Activated CD4-positive, CD25-positive, alpha-beta regulatory T cell (primary cell): ENCODE measurements around the gene UCMA.

Experiments
- DNase-seq, 4 experiments: peaks; one replicate each; lab custom pipeline; 2025; lab: John Stamatoyannopoulos, UW

Gene UCMA

DNA sequence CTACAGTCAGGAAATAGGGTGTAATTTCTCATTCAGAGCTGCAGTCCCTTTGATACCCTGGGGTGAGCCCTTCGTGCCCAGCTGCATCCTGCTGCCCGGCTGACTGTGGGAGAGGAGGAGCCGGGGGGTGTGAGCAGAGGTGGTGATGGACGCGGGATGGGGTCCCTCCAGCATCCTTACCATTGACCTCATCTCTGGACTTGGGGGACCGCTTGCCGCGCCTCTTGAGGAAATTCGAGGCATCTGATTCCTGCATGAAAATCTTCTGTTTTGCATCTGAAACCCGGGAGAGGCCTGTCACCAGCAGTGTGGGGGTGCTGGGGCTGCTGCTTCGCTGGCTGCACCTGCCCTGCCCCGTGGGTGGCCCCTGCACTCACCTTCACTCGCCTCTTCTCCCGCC lies 816 bp downstream of the UCMA start:
- no peak for DNase-seq

DNA sequence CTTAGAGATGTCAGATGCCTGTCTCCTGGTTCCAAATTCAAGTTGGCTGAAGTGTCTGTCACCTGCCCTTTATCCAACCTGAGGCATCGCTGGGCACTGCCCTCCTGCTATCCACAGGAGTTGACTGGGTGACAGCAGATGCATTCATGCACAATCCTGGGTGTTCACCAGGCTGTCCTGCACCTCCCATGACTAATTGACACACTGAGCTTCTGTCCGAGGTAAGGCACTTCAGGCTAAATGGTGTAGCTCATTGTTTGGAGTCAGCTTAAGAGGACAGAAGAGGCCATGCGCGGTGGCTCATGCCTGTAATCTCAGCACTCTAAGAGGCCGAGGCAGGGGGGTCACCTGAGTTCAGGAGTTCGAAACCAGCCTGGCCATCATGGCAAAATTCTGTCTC lies 2.4 kb downstream of the UCMA start:
- DNase-seq, result no peak

DNA sequence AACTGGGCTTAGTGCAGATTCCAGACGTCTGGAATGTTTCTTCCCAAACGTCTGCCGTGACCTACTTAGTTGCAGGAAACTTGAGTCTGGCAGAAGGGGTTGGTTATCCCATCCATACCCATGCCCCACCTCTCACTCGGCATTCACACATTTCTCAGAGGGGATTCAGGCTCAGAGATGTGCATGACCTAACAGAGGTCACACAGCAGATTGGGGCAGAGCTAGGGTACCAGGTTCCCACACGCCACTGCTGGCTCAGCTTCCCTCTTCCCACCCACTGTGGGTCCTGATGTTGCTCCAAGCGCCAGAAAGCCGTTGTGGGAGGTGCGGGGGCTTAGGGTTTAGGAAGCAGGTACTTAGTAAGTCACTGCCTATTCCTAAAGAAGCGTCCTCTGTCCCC lies 3.0 kb downstream of the UCMA start:
- DNase-seq, result no peak

DNA sequence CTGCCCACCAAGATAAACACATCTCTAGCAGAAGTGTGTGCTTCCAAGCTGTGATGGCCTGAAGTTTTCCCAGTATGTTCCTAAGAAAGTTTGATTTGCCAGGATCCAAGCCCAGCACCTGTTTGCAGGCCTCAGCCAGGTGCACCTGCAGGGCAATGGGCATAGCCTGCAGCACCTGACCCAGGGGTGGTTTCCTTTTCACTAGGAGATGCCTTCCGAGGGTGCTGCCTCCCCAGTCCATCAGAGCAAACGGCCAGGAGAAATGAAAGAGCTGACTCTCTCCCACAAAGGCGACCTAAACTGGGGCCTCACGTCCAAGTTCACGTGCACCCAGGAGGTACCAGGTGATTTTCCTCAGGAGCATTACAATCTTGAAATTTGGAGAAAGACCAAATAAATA lies 7.1 kb downstream of the UCMA start:
- no peak for DNase-seq

DNA sequence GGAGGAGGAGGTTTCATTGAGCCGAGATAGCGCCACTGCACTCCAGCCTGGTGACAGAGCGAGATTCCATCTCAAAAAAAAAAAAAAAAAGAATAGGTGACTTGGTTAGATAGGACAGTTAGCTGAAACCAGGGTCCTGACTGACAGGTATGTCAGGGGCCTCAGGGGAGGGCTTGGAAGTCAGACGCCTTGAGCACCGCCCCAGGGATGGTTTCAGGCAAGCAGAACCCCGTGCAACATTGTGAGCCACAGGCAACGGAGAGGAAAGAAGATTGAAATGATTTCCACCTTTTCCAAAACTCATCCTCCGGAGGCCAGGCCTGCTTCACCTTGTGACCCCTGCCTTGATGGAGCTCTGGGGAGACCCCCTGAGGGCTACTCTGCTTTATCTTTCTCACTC lies 8.6 kb downstream of the UCMA start:
- no peak for DNase-seq

DNA sequence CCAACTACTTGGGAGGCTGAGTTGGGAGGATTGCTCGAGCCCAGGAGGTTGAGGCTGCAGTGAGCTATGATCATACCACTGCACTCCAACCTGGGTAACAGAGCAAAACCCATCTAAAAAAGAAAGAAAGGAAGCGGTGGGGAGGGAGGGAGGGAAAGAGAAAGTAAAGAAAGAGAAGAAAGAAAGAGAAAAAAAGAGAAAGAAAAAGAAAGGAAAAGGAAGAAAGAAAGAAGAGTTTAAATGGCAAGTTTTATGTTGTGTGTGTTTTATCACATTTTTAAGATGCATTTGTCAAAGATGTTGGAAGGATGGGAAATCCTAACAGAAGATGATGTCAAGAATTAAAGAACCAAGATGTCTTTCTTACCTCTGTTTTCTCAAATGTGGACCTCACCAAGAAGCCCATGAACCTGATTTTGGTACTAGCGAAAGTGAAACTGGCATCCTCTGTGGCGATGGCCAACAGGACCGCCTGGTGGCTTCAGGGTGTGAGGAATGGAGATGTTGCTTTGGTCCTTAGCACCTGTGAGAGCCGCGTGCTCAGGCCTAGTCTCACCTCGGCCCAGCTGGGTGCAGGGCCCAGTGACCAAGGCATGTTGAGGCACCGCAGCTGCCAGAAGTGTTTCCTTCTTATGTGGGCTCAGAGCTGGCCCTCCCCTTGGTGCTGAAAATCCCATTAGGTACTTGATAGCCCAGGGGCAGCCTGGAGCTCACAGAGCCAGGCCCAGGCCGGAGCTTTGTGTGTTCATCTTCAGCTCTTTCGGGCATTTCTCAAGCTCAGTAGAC lies 9.8 kb downstream of the UCMA start:
- DNase-seq, result no peak

DNA sequence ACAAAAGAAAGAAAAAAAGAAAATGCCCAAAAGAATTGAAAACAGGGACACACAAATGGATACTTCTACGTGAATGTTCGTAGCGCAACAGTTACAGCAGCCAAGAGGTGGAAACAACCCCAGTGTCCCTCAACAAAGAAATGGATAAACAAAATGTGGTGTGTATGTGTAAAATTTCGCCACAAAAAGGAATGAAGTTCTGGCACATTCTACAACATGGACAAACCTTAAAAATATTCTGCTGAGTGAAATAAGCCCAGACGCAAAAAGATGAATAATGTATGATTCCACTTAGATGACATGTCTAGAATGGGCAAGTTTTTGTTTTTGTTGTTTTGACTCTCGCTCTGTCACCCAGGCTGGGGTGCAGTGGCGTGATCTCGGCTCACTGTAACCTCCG lies 10.9 kb downstream of the UCMA start:
- DNase-seq, result no peak

DNA sequence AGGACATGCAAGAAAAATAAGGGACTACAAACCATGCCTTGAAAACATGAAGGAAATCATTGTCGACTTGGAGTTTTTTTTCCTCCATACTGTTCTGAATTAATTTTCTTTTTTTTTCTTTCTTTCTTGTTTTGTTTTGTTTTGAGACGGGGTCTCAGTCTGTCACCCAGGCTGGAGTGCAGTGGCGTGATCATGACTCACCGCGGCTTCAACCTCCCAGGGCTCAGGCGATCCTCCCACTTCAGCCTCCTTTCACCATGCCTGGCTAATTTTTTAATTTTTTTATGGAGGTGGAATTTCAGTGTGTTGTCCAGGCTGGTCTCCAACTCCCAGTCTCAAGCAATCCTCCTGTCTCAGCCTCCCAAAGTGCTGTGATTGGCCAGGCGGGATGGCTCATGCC lies 11.6 kb downstream of the UCMA start:
- no peak for DNase-seq

DNA sequence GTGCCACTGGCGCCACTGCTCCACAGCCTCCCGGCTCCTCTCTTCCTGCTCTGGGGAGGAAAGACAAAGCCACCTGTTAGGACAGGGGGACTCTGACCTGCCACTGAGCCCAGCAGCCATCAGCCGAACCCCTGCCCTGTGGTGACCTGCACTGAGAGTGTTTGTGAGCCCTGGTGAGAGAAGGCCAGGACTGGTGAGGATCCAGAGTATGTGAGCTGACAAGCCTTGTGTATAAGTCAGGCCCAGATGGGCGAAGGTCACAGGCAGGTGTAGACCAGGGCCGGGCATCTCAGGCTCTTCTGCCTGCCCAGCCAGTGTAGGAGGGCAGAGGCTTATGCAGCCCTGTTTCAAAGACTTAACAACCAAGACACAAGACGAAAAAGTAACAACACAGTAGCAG lies 12.0 kb downstream of the UCMA start:
- DNase-seq, result no peak

DNA sequence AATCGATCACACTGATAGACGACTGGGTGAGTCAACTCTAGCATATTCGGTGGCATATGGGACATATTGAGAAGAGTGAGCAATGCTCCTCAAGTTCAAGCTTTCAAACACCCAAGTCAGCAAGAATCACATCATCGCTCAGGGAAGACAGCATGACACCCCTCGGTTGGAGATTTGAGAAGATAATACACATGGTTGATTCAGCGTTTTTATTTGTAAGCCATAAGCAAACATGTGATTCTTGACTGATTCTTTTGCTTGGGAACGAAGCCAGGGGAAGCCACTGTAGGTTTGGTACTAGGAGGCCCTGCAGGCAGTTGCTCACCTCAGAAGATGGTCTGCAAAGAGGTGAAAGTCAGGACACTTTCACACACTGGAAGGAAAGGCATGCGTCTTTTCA lies 12.6 kb downstream of the UCMA start:
- DNase-seq, result no peak

DNA sequence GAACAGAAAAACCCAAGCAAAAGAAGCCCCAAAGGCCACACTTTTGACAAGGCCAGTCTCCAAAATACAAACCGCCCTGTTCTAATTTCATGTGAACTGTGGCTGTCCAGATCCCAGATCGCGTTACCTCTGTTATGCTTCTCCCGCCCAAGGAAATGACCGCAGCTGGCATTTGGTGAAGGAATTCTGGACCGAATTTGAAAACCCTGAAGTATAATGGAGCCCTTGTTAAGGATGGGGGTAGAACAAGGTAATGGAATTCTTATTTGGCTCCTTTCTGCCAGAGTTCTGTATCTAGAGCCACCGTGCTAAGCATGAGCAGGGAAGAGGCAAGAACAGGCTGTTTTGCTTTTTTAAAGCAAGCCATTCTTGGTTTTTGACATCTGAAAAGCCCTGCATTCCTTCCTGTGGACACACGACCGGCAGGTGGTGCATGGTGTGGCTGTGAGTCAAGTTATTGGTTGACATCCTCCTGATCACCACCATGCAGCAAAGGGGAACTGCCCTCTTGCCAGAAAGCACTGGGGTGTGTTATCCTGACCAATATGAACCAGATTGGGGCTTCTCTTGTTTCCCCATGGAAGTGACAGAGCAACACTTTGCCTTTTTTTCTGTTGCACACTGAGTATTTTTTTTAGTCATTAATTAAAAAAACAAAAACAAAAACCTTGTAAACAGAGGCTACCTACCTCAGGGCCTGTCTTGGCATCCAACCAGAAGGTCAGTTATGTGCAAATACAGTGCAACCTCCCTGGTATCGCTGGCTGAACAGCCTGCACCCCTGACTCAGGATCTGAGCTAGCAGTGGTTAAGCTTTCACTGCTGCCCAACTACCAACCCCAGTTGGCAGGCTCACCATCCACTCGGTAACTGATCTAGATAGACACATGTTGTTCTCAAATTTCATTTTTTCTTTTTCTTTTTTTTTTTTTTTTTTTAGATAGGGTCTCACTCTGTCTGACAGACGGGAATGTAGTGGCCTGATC lies 14.2 kb downstream of the UCMA start:
- DNase-seq, result no peak

DNA sequence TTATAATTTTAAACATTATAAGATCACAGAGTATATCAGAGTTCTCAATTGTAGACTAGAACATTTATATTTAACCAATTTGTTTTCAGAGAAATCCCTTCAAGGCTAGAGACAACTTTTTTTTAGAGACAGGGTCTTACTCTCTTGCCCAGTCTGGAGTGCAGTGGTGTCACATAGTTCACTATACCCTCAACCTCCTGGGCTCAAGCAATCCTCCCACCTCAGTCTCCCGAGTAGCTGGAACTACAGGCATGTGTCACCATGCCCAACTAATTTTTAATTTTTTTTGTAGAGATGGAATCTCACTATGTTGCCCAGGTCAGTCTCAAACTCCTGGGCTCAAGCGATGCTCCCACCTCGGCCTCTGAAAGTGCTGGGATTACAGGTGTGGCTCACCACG lies 15.3 kb downstream of the UCMA start:
- no peak for DNase-seq

DNA sequence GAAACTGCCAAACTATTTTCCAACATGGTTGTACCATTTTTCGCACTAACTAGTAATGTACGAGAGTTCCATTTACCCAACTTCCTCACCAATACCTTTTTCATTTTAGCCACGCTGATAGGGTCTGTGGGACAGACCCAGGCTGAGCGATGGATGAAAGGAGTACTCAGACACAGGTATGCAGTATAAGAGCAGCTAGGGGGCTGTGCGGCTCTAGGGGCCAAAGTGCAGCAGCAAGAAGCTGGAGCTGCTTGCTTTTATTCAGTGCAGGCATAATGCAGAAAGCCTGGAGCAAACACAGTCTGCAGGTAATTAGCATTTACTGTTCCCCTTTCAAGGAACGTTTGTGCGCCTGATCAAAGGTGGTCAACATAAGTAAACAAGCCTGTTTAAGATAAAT lies 21.0 kb downstream of the UCMA start:
- DNase-seq, result no peak

DNA sequence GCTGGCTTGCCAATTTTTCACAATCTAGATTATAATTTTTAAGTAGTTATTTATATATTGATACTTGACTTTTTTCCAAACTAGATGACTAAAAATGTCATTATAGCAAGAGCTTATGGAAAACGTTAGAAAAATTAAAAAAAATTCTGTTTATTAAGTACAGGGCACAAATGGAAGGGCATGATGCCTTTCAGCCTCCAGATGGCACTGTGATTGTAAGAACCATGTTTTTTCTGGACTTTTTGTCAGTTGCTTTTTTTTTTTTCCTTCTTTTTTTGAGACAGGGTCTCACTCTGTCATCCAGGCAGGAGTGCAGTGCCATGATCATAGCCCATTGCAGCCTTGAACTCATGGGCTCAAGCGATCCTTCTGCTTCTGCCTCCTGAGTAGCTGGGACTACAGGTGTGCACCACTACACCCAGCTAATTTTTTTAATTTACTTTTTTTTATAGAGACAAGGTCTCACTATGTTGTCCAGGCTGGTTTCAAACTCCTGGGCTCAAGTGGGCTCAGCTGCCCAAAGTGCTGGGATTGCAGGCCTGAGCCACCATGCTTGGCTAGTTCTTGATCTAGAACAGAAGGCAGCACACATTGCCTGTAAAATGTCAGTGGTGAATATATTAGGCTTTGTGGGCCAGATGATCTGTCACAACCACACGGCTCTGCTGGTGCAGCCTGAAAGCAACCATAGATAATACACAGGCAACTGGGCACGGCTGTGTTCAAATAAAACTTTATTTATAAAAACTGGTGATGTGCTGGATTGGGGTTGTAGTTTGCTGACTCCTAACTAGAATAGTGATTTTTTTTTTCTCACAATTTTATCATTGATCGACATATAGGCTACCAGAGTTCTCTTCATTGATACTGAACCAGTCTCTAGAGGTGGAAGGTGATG lies 27.4 kb downstream of the UCMA start:
- DNase-seq, result no peak

DNA sequence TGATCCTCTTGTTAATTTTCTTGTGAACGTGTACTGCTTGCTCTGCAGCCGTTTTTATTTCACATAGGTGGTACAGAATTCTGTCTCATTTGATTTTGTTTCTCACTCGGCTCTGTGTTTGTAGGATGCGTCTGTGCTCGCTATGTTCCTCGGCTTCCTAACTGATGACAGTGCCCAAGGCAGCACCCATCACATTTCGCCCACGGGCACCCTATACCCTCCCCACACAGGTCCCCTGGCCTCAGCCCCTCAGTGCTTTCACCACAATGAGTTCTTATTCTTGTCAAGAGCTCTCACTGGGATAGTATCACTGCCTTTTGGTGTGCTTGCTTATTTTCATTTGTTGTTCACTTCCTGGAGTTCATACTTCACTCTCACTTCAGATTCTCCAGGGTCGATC lies 28.1 kb downstream of the UCMA start:
- DNase-seq, result no peak

DNA sequence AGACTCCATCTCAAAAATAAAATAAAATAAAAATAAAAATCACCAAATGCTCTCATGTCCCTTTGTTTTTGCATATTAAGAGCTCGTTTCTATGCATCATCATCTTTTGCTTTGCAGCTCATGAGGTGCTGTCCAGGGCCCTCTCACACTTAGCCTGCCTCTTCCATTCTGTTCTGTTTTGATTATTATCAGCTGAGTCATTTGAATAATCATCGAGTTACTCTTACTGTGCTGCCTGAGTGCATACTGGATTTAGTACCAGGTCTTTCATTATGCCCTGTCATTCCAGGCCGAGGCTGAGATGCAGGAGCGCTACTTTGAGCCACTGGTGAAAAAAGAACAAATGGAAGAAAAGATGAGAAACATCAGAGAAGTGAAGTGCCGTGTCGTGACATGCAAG lies 33.0 kb downstream of the UCMA start:
- DNase-seq, result no peak

DNA sequence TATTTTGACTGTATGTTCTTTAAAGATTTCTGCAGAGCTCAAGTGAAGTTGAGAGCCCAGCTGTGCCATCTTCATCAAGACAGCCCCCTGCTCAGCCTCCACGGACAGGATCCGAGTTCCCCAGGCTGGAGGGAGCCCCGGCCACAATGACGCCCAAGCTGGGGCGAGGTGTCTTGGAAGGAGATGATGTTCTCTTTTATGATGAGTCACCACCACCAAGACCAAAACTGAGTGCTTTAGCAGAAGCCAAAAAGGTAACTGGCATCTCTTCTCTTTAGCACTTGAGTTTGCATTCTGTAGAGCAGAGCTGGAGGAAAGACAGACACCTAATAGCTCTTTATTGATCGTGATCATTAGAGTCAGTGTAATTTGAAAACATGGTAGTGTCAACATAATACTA lies 39.2 kb downstream of the UCMA start:
- DNase-seq, result no peak

DNA sequence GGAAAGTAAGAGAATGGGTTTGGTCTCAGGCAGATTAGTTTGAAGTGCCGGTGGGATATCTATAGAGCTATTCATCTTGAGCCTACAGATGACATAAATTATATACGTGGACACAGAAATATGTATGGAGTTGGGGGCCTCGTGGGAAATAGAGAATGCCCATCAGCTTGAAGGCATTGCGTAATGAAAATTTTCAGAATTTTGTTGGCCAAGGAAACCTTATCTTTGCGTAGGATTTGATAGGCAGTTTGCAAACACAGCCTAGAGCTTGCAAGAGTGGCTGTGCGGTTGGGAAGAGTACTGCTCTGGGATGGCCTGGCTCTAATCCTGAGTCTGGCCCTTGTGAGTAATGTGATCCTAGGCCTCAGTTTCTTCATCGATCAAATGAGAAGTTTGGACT lies 40.5 kb downstream of the UCMA start:
- no peak for DNase-seq

DNA sequence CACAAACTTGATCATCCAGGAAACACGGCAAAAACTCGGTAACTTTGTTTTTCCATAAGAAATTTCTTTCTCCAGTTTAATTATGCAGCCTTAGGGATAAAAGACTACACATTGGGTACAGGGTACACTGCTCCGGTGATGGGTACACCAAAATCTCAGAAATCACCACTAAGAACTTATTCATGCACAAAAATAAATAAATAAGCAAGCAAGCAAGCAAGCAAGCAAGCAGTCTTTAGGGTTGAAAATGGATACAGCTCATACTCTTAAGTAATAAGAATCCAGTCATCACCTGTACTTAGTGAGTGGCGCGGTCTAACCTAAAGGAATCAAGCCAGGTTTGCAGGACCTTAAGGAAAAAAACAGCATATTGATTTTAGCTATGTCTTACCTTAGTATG lies 42.8 kb downstream of the UCMA start:
- no peak for DNase-seq

DNA sequence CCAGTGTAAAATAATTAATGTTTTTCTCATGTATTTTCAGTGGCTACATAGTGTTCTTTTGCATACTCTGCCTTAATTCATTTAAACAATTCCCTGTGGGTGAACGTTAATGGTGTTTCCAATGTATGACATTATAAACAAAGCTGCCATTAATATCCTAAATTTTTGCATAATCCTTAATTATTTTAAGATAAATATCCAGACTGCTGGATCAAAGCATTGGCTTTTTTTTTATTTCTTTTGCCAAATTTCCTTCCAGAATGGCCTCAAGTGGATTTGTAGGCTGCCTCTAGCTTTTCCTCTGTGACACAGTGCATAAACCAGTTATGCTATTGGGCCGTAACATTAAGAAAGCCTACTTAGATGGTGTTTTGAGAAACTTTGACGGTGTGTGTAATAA lies 43.4 kb downstream of the UCMA start:
- no peak for DNase-seq

DNA sequence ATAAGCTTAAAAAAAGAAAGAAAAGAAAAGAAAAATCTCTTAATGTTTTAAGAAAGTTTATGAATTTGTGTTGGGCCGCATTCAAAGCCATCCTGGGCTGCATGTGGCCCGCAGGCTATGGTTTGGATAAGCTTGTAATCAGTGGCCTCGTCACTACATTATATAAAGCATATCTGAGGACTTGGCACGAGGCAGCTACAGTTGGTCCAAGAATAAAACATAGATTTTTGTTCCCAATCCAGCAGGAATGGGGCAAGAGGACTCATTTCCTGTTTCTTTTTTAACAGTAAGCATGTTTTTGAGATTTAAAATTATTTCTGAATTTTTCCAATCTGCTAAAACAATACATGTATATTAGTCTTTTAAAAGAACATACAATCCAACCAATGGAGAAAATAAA lies 44.2 kb downstream of the UCMA start:
- DNase-seq, result no peak

DNA sequence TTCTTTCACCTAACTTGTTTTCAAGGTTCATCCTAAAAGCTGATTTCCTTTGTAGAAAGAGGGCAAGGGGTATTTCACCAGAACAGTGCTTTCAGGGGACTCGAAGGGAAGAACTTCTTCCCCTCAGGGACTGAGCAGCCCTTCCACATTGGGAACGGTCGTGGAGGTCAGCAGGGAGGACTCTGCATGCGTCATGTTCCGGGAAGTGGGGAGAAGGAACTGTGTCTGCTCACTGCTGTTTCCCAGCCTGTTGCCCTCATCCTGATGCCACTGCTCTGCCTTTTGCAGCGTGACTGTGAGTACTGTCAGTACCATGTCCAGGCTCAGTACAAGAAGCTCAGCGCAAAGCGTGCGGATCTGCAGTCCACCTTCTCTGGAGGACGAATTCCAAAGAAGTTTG lies 45.6 kb downstream of the UCMA start:
- DNase-seq, result no peak
